Breast epithelium (tissue), 3 donors: ENCODE measurements around the gene ADAMTS3.

ENCODE experiments used
- CTCF ChIP-seq, 3 donors: fragments of 450-650 bp; IDR thresholded peaks; one replicate each; pipeline ENCODE4 v1.5.1; 2016 to 2017; ENCODE audit warnings: antibody characterized with exemption in 3 of 3, mild to moderate bottlenecking in 3 of 3, moderate library complexity in 3 of 3
- POLR2A ChIP-seq: fragments of 450-650 bp; IDR thresholded peaks from one replicate; pipeline ENCODE4 v1.6.1; 2016; ENCODE audit warnings: antibody characterized with exemption, mild to moderate bottlenecking, moderate library complexity

- TF ChIP-seq POLR2A (no peak), CTCF (IDR thresholded peaks at IDR 0.05) (no peak)
These were observed 171.7 kb downstream of the ADAMTS3 start for GRCh38 chr4:72397314-72397713.
